GM21619 (cell line): Measurements from ENCODE around the gene CD2BP2.
A peak's percentile ranks its signal among the peaks of the same experiment; 100 is the strongest.

Experiments used
- ATAC-seq: cut with Tn5 transposase; IDR thresholded peaks from one replicate; pipeline ENCODE4 v1.9.1; 2021; ENCODE audit not compliant: unreplicated experiment

Gene CD2BP2

GRCh38 chr16:30379158-30379783, 24.2 kb upstream of the CD2BP2 start:
- no peak for ATAC-seq

- peak; percentile 68 for ATAC-seq
Observed at GRCh38 chr16:30378236-30379157, 23.4 kb upstream of the CD2BP2 start.

- ATAC-seq, result peak; percentile 36
Observed at GRCh38 chr16:30377812-30378235, 22.7 kb upstream of the CD2BP2 start.

GRCh38 chr16:30377050-30377811, 22.1 kb upstream of the CD2BP2 start:
- ATAC-seq, result no peak

- ATAC-seq, result no peak
Observed at GRCh38 chr16:30376461-30376902, 21.4 kb upstream of the CD2BP2 start.

GRCh38 chr16:30375864-30376263, 20.8 kb upstream of the CD2BP2 start:
- no peak for ATAC-seq

GRCh38 chr16:30374538-30374937, 19.4 kb upstream of the CD2BP2 start, which contains the start of gene MYL11:
TSS of gene MYL11 (plus strand) at chr16:30374802. CDS start at chr16:30374858, 56 bp downstream.
- ATAC-seq, result no peak

- ATAC-seq, result no peak
Observed at GRCh38 chr16:30372725-30373124, 17.6 kb upstream of the CD2BP2 start.

- ATAC-seq, result no peak
Observed at GRCh38 chr16:30372038-30372712, 17.1 kb upstream of the CD2BP2 start.

- no peak for ATAC-seq
Observed at GRCh38 chr16:30371248-30371816, 16.2 kb upstream of the CD2BP2 start.

GRCh38 chr16:30370456-30371247, 15.5 kb upstream of the CD2BP2 start, which contains the start of gene TBC1D10B:
TSS of gene TBC1D10B (minus strand) at chr16:30370494. CDS start at chr16:30370183, 311 bp downstream.
- ATAC-seq, result peak; percentile 73

- peak; percentile 2 for ATAC-seq
Observed at GRCh38 chr16:30369938-30370455, 14.9 kb upstream of the CD2BP2 start.

GRCh38 chr16:30369091-30369937, 14.2 kb upstream of the CD2BP2 start:
- ATAC-seq, result no peak

- ATAC-seq, result no peak
Observed at GRCh38 chr16:30368792-30369090, 13.6 kb upstream of the CD2BP2 start.

GRCh38 chr16:30368122-30368791, 13.1 kb upstream of the CD2BP2 start:
- no peak for ATAC-seq

- ATAC-seq, result no peak
Observed at GRCh38 chr16:30367349-30368009, 12.4 kb upstream of the CD2BP2 start.

- ATAC-seq, result no peak
Observed at GRCh38 chr16:30366511-30366910, 11.4 kb upstream of the CD2BP2 start.
